HUES6 (cell line): ENCODE data around the gene ANKFN1.

Experiments
- H3K27ac ChIP-seq: 2 replicates; pipeline ENCODE4 v1.7.0; 2013; ENCODE audit warnings: low read depth, mild to moderate bottlenecking, low read length, inconsistent platforms
- H3K27me3 ChIP-seq: 2 replicates; pipeline ENCODE4 v1.6.1; 2013; ENCODE audit warnings: low read length; ENCODE audit not compliant: control insufficient read depth, insufficient read depth
- H3K36me3 ChIP-seq: 2 replicates; pipeline ENCODE4 v1.6.1; 2013; ENCODE audit warnings: low read length; ENCODE audit not compliant: control insufficient read depth, insufficient read depth
- H3K4me1 ChIP-seq: 2 replicates; pipeline ENCODE4 v1.6.1; 2013; ENCODE audit warnings: low read length; ENCODE audit not compliant: control insufficient read depth, insufficient read depth
- H3K4me3 ChIP-seq: 2 replicates; pipeline ENCODE4 v1.5.1; 2013; ENCODE audit warnings: low read depth, low read length
- H3K9ac ChIP-seq: one replicate; pipeline ENCODE4 v1.6.1; 2013; ENCODE audit warnings: mild to moderate bottlenecking, low read length
- H3K9me3 ChIP-seq: 2 replicates; pipeline ENCODE4 v1.6.1; 2013; ENCODE audit warnings: low read depth, low read length; ENCODE audit not compliant: control insufficient read depth, insufficient read depth

The ANKFN1 gene

DNA sequence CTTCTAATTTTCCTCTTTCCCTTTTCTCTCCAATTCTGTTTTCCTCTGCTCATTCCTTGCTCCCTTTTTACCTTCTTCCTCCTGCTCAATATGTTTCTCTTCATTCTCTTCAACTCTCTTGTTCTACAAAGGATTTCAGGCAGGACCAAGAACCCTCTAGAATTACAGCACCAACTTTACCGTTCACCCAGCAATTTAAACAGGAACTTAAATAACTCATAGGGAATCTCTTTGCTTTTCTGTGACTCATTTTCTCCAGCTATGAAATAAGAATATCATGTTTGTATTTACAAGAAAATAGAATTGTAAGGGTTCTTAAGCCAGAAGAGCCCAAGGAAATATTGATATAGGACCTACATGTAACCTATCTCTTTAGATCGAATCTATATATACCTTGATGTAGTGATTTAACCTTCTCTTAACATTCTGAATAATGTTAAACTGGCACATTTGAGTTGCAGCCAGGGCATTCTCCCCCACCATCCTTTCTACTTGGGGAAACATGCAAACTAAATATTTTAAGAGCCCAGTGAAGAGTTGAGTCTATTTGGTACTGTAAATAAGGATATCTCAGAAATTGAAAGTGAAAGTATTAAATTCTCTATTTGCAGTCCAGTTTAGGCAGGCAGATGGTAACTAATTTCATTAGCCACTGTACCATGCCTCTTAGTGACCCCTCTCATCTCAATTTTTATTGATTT lies 137.0 kb downstream of the ANKFN1 start:
- H3K9ac ChIP-seq, result no peak overlapping the region
- H3K36me3 ChIP-seq, result no peaks in the 10 kb centered on the region

DNA sequence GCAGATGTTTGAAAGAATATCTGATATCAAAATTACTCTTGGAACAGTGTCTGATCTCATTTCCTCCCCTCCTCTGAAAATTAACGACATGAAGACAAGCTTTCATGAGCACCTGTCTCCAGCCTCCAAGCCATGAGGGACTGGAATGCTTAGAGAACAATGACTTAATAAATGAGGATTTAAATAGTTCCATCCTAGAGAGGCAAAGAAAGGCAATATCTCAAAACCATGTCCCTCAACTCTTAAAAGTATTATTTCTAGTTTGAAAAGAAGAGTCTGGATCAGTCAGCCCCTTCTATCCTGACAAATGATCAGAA lies 137.5 kb downstream of the ANKFN1 start:
- no peak overlapping the region for H3K27ac ChIP-seq
- H3K27me3 ChIP-seq, result no peaks in the 10 kb centered on the region
- H3K9me3 ChIP-seq, result no peaks in the 10 kb centered on the region
- H3K36me3 ChIP-seq, result no peaks in the 10 kb centered on the region
- no peak overlapping the region for H3K4me3 ChIP-seq
- H3K4me1 ChIP-seq, result no peaks in the 10 kb centered on the region
- no peak overlapping the region for H3K9ac ChIP-seq

More for the DNA sequence above, 137.0 kb downstream of the ANKFN1 start:
- H3K27ac ChIP-seq, result no peak overlapping the region
- no peaks in the 10 kb centered on the region for H3K9me3 ChIP-seq
- no peaks in the 10 kb centered on the region for H3K27me3 ChIP-seq
- H3K4me3 ChIP-seq, result no peak overlapping the region
- H3K4me1 ChIP-seq, result no peaks in the 10 kb centered on the region

DNA sequence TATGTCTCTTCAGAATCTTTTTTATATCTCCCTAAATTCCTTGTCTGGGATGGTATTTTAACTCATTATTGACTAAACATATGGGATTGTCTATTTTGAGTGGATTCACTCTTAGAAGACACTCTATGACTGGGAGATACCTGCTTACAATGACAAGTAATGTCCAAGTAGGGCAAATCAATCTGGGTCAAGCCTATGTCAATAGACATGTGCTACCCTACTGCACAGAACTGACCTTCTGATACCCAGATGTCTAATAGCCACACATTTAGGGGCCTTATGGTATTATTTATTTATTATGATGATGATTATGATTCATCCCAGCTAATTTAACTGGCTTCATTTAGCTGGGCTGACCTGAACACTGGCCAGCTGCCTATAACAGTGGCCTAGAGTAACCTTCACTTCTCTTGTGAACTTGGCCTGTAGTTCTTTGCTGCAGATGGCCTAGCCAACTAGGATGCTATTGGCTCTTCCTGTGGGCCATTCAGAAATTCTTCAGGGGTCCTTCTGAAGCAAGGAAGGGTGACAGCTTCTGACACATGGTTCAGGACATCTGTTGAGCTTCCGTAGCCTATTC lies 138.0 kb downstream of the ANKFN1 start:
- no peak overlapping the region for H3K27ac ChIP-seq
- H3K4me3 ChIP-seq, result no peak overlapping the region
- H3K9ac ChIP-seq, result no peak overlapping the region
- no peaks in the 10 kb centered on the region for H3K9me3 ChIP-seq
- H3K4me1 ChIP-seq, result no peaks in the 10 kb centered on the region
- H3K36me3 ChIP-seq, result no peaks in the 10 kb centered on the region
- H3K27me3 ChIP-seq, result no peaks in the 10 kb centered on the region

DNA sequence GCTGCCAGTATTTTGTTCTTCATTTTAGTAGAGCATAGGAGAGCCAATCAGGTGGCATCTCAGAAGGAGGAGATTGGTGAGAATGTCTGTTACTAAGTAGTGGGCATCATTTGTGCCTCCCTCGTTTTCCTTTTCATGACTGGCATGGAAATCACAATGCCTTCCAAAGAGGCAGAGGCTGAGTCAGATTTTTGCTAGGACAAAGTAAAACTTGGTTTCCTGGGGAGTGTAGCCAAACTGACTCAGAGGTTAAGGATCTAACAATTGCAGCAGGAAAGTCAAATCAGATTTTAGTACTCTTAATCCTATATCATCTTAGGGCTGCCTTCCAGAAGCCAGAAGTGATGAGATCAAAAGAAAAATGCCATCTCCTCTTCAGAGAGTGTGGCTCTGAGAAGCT lies 138.7 kb downstream of the ANKFN1 start:
- no peaks in the 10 kb centered on the region for H3K9me3 ChIP-seq
- no peaks in the 10 kb centered on the region for H3K36me3 ChIP-seq
- H3K9ac ChIP-seq, result no peak overlapping the region
- H3K27ac ChIP-seq, result no peak overlapping the region
- no peaks in the 10 kb centered on the region for H3K4me1 ChIP-seq
- H3K27me3 ChIP-seq, result no peaks in the 10 kb centered on the region
- no peak overlapping the region for H3K4me3 ChIP-seq

DNA sequence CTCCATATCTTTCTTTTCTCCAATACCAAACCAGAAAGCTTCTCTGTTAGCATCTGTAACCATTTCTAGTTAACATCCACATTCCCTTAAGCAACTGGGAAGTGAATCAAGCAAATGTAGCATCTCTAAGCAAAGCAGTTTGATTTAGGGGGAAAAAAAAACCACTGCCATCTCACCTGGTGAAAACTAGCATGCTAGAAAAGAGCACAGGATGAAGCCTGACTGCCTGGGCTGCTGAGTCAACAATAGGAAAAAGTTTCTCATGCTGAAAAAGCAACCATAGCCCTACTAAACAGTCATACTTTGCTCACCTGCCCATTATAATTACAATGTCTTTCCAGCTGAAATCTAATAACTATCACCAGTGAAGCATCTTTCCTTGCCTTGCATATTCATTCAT lies 139.3 kb downstream of the ANKFN1 start:
- Histone ChIP-seq H3K4me3 (no peak overlapping the region), H3K9ac (no peak overlapping the region), H3K36me3 (no peaks in the 10 kb centered on the region), H3K27me3 (no peaks in the 10 kb centered on the region), H3K9me3 (no peaks in the 10 kb centered on the region), H3K27ac (no peak overlapping the region), H3K4me1 (no peaks in the 10 kb centered on the region)

DNA sequence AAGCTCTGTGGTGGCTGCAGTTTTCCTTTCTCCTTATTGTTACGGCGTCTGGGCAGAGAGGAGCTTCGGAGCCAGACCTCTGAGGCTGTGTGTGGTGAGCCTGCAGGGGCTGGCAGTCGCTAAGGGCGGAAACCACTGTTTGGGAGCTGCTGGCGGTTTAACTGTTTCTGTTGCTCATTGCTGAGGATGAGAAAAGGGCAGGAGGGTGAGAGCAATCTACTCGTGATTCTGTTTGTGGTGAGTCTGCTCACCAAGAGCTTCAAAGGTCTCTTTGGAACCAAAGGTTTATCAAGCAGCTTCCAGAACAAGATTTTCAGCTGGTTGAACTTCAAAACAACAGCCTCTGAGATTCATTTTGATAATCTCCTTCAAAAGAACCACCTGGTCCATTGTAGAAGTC lies 143.9 kb downstream of the ANKFN1 start:
- no peaks in the 10 kb centered on the region for H3K9me3 ChIP-seq
- no peak overlapping the region for H3K4me3 ChIP-seq
- no peak overlapping the region for H3K9ac ChIP-seq
- H3K27me3 ChIP-seq, result no peaks in the 10 kb centered on the region
- H3K36me3 ChIP-seq, result no peaks in the 10 kb centered on the region
- H3K4me1 ChIP-seq, result no peaks in the 10 kb centered on the region
- no peak overlapping the region for H3K27ac ChIP-seq

DNA sequence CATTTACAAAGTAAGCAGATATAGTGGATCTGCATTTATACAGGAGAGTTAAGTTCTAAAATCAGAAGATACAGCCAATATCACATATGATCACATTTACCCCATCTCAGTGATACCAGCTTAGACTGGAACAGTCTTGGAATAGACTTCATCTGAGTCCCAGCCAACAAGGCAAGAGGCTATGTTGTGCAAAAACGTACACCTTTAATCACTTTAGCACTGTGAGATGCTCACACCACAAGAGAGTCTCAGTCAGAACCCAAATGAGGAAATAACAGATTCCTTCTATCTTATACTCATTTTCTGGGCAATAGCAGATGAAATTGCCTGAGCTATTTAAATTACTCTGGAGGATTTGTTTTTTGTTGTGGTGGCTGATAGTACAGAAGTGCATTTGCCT lies 145.6 kb downstream of the ANKFN1 start:
- Histone ChIP-seq H3K27ac (no peak overlapping the region), H3K27me3 (no peaks in the 10 kb centered on the region), H3K9me3 (no peaks in the 10 kb centered on the region), H3K4me1 (no peaks in the 10 kb centered on the region), H3K36me3 (no peaks in the 10 kb centered on the region), H3K9ac (no peak overlapping the region), H3K4me3 (no peak overlapping the region)

DNA sequence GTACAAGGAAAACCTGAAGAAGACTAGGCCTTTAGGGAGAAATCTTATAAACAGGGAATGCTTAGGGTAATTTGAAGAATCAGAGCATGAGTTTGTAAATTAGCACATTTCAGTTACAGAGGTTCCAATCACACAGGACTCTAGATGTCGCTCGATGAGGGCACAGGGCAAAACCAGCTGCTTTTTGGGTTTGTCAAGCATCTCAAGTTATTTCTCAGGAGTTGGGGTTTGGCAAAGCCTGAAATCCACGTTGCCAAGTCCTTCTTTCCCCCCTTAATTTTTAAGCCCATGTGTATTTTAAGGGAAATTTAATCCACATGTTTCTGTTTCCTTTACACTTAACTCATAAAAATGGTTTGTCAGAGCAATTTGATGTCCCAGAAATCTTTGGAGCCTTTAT lies 146.9 kb downstream of the ANKFN1 start:
- H3K36me3 ChIP-seq, result no peaks in the 10 kb centered on the region
- no peak overlapping the region for H3K27ac ChIP-seq

DNA sequence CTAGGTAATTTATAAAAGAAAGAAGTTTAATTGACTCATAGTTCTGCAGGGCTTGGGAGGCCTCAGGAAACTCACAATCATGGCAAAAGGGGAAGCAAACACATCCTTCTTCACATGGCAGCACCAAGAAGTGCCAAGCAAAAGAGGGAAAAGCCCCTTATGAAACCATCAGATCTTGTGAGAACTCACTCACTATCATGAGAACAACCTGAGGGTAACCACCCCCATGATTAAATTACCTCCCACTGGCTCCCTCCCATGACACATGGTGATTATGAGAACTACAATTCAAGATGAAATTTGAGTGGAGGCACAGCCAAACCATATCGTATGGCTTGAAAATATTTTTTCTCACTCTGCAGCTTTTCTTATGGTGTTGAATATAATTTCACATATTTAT lies 151.7 kb downstream of the ANKFN1 start:
- H3K4me3 ChIP-seq, result no peak overlapping the region
- no peaks in the 10 kb centered on the region for H3K9me3 ChIP-seq
- no peak overlapping the region for H3K9ac ChIP-seq
- H3K27ac ChIP-seq, result no peak overlapping the region
- no peaks in the 10 kb centered on the region for H3K36me3 ChIP-seq
- H3K27me3 ChIP-seq, result no peaks in the 10 kb centered on the region
- no peaks in the 10 kb centered on the region for H3K4me1 ChIP-seq

More for the DNA sequence above, 146.9 kb downstream of the ANKFN1 start:
- H3K4me3 ChIP-seq, result no peak overlapping the region
- H3K9me3 ChIP-seq, result no peaks in the 10 kb centered on the region
- no peaks in the 10 kb centered on the region for H3K4me1 ChIP-seq
- no peaks in the 10 kb centered on the region for H3K27me3 ChIP-seq
- no peak overlapping the region for H3K9ac ChIP-seq

DNA sequence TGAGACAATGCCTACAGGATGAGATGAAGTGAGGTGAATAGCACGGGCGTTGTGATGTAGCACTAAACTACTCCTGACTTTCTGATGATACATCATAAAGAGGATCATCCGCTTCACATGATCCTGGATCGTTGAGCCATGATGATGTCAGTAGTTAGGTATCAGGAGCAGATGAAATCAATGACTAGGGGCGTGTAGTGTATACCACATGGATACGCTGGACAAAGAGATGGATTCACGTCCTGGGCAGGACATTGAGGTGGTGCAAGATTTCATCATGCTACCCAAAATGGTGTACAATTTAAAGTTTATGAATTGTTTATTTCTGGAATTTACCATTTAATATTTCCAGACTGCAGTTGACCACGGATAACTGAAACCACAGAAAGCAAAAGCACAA lies 156.6 kb downstream of the ANKFN1 start:
- no peaks in the 10 kb centered on the region for H3K36me3 ChIP-seq
- no peaks in the 10 kb centered on the region for H3K27me3 ChIP-seq
- H3K4me1 ChIP-seq, result no peaks in the 10 kb centered on the region
- no peak overlapping the region for H3K9ac ChIP-seq
- H3K27ac ChIP-seq, result no peak overlapping the region
- no peaks in the 10 kb centered on the region for H3K9me3 ChIP-seq
- H3K4me3 ChIP-seq, result no peak overlapping the region

DNA sequence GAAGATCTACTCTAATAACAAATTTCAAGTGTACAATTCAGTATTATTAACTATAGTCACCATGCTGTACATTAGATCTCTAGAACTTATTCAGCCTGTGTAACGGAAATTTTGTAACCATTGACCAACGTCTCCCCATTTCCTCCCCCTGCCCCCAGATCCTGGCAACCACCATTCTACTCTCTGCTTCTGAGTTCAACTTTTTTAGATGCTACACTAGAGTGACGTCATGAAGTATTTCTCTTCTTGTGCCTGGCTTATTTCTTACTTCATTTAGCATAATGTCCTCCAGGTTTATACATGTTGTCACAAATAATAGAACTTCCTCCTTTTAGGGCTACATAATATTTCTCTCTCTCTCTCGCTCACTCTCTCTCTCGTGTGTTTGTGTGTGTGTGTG lies 157.5 kb downstream of the ANKFN1 start:
- Histone ChIP-seq H3K36me3 (no peaks in the 10 kb centered on the region), H3K4me1 (no peaks in the 10 kb centered on the region), H3K9ac (no peak overlapping the region), H3K4me3 (no peak overlapping the region), H3K9me3 (no peaks in the 10 kb centered on the region), H3K27ac (no peak overlapping the region), H3K27me3 (no peaks in the 10 kb centered on the region)
